ENCODE measurements around the gene SSUH2.

Gene SSUH2

GRCh38 chr3:8635125-8635524, 9.5 kb downstream of the SSUH2 start:
- Histone ChIP-seq H3K4me3 (ENCODE audit: low read depth in 1 of 2, low read length in 2 of 2) (no peak overlapping the region), H3K4me1 (ENCODE audit: insufficient read depth, low read length) (no peaks in the 10 kb centered on the region), H3K9me3 (ENCODE audit: low read length) (peaks cover 5% of the 10 kb centered on the region), H3K27me3 (ENCODE audit: control insufficient read depth in 1 of 2, insufficient read depth in 2 of 2, low read length in 2 of 2) (no peaks in the 10 kb centered on the region), H3K9ac (ENCODE audit: low read length) (no peak overlapping the region), H3K27ac (ENCODE audit: low read depth, low read length) (no peak overlapping the region), H3K36me3 (ENCODE audit: insufficient read depth, low read length) (no peaks in the 10 kb centered on the region)

GRCh38 chr3:8632402-8633237, 12.0 kb downstream of the SSUH2 start:
- H3K27ac ChIP-seq (ENCODE audit: low read depth, low read length), result no peak overlapping the region
- no peaks in the 10 kb centered on the region for H3K27me3 ChIP-seq (ENCODE audit: control insufficient read depth in 1 of 2, insufficient read depth in 2 of 2, low read length in 2 of 2)
- peaks cover 5% of the 10 kb centered on the region for H3K9me3 ChIP-seq (ENCODE audit: low read length)
- no peaks in the 10 kb centered on the region for H3K36me3 ChIP-seq (ENCODE audit: insufficient read depth, low read length)
- no peak overlapping the region for H3K4me3 ChIP-seq (ENCODE audit: low read depth in 1 of 2, low read length in 2 of 2)
- H3K4me1 ChIP-seq (ENCODE audit: insufficient read depth, low read length), result no peaks in the 10 kb centered on the region
- no peak overlapping the region for H3K9ac ChIP-seq (ENCODE audit: low read length)

GRCh38 chr3:8631661-8632060, 12.9 kb downstream of the SSUH2 start:
- H3K27ac ChIP-seq (ENCODE audit: low read depth, low read length), result no peak overlapping the region
- H3K4me3 ChIP-seq (ENCODE audit: low read depth in 1 of 2, low read length in 2 of 2), result no peak overlapping the region
- H3K27me3 ChIP-seq (ENCODE audit: control insufficient read depth in 1 of 2, insufficient read depth in 2 of 2, low read length in 2 of 2), result no peaks in the 10 kb centered on the region
- no peaks in the 10 kb centered on the region for H3K36me3 ChIP-seq (ENCODE audit: insufficient read depth, low read length)
- no peaks in the 10 kb centered on the region for H3K4me1 ChIP-seq (ENCODE audit: insufficient read depth, low read length)
- peaks cover 5% of the 10 kb centered on the region for H3K9me3 ChIP-seq (ENCODE audit: low read length)
- H3K9ac ChIP-seq (ENCODE audit: low read length), result no peak overlapping the region

GRCh38 chr3:8629151-8630021, 15.2 kb downstream of the SSUH2 start:
- H3K4me1 ChIP-seq (ENCODE audit: insufficient read depth, low read length), result no peaks in the 10 kb centered on the region
- no peaks in the 10 kb centered on the region for H3K9me3 ChIP-seq (ENCODE audit: low read length)
- H3K9ac ChIP-seq (ENCODE audit: low read length), result no peak overlapping the region
- H3K4me3 ChIP-seq (ENCODE audit: low read depth in 1 of 2, low read length in 2 of 2), result no peak overlapping the region
- no peaks in the 10 kb centered on the region for H3K27me3 ChIP-seq (ENCODE audit: control insufficient read depth in 1 of 2, insufficient read depth in 2 of 2, low read length in 2 of 2)
- no peak overlapping the region for H3K27ac ChIP-seq (ENCODE audit: low read depth, low read length)
- H3K36me3 ChIP-seq (ENCODE audit: insufficient read depth, low read length), result no peaks in the 10 kb centered on the region

GRCh38 chr3:8627949-8628348, 16.6 kb downstream of the SSUH2 start:
- Histone ChIP-seq H3K4me3 (ENCODE audit: low read depth in 1 of 2, low read length in 2 of 2) (no peak overlapping the region), H3K9ac (ENCODE audit: low read length) (no peak overlapping the region), H3K4me1 (ENCODE audit: insufficient read depth, low read length) (no peaks in the 10 kb centered on the region), H3K27me3 (ENCODE audit: control insufficient read depth in 1 of 2, insufficient read depth in 2 of 2, low read length in 2 of 2) (peaks cover 0 to 7% of the 10 kb centered on the region in 2 donors), H3K9me3 (ENCODE audit: low read length) (no peaks in the 10 kb centered on the region), H3K36me3 (ENCODE audit: insufficient read depth, low read length) (no peaks in the 10 kb centered on the region), H3K27ac (ENCODE audit: low read depth, low read length) (no peak overlapping the region)

- no peak overlapping the region for H3K4me3 ChIP-seq (ENCODE audit: low read depth in 1 of 2, low read length in 2 of 2)
- H3K27me3 ChIP-seq (ENCODE audit: control insufficient read depth in 1 of 2, insufficient read depth in 2 of 2, low read length in 2 of 2), result peaks cover 0 to 9% of the 10 kb centered on the region in 2 donors
- H3K4me1 ChIP-seq (ENCODE audit: insufficient read depth, low read length), result no peaks in the 10 kb centered on the region
- H3K9me3 ChIP-seq (ENCODE audit: low read length), result no peaks in the 10 kb centered on the region
- H3K36me3 ChIP-seq (ENCODE audit: insufficient read depth, low read length), result no peaks in the 10 kb centered on the region
- H3K9ac ChIP-seq (ENCODE audit: low read length), result no peak overlapping the region
- H3K27ac ChIP-seq (ENCODE audit: low read depth, low read length), result no peak overlapping the region
Observed at GRCh38 chr3:8627201-8627940, 17.2 kb downstream of the SSUH2 start.

- no peaks in the 10 kb centered on the region for H3K9me3 ChIP-seq (ENCODE audit: low read length)
- no peaks in the 10 kb centered on the region for H3K4me1 ChIP-seq (ENCODE audit: insufficient read depth, low read length)
- no peak overlapping the region for H3K4me3 ChIP-seq (ENCODE audit: low read depth in 1 of 2, low read length in 2 of 2)
- H3K27ac ChIP-seq (ENCODE audit: low read depth, low read length), result no peak overlapping the region
- H3K36me3 ChIP-seq (ENCODE audit: insufficient read depth, low read length), result no peaks in the 10 kb centered on the region
- H3K27me3 ChIP-seq (ENCODE audit: control insufficient read depth in 1 of 2, insufficient read depth in 2 of 2, low read length in 2 of 2), result peaks cover 0 to 9% of the 10 kb centered on the region in 2 donors
- no peak overlapping the region for H3K9ac ChIP-seq (ENCODE audit: low read length)
Observed at GRCh38 chr3:8625991-8626390, 18.6 kb downstream of the SSUH2 start.

- peaks cover 0 to 9% of the 10 kb centered on the region in 2 donors for H3K27me3 ChIP-seq (ENCODE audit: control insufficient read depth in 1 of 2, insufficient read depth in 2 of 2, low read length in 2 of 2)
- H3K9ac ChIP-seq (ENCODE audit: low read length), result no peak overlapping the region
- no peaks in the 10 kb centered on the region for H3K9me3 ChIP-seq (ENCODE audit: low read length)
- no peaks in the 10 kb centered on the region for H3K4me1 ChIP-seq (ENCODE audit: insufficient read depth, low read length)
- no peaks in the 10 kb centered on the region for H3K36me3 ChIP-seq (ENCODE audit: insufficient read depth, low read length)
- H3K4me3 ChIP-seq (ENCODE audit: low read depth in 1 of 2, low read length in 2 of 2), result no peak overlapping the region
- H3K27ac ChIP-seq (ENCODE audit: low read depth, low read length), result no peak overlapping the region
Observed at GRCh38 chr3:8624612-8625011, 20.0 kb downstream of the SSUH2 start.

- no peaks in the 10 kb centered on the region for H3K36me3 ChIP-seq (ENCODE audit: insufficient read depth, low read length)
- H3K27ac ChIP-seq (ENCODE audit: low read depth, low read length), result no peak overlapping the region
- peaks cover 0 to 9% of the 10 kb centered on the region in 2 donors for H3K27me3 ChIP-seq (ENCODE audit: control insufficient read depth in 1 of 2, insufficient read depth in 2 of 2, low read length in 2 of 2)
- H3K9me3 ChIP-seq (ENCODE audit: low read length), result no peaks in the 10 kb centered on the region
- H3K4me3 ChIP-seq (ENCODE audit: low read depth in 1 of 2, low read length in 2 of 2), result no peak overlapping the region
- no peak overlapping the region for H3K9ac ChIP-seq (ENCODE audit: low read length)
- H3K4me1 ChIP-seq (ENCODE audit: insufficient read depth, low read length), result no peaks in the 10 kb centered on the region
Observed at GRCh38 chr3:8623741-8624140, 20.9 kb downstream of the SSUH2 start.

- H3K27ac ChIP-seq (ENCODE audit: low read depth, low read length), result no peak overlapping the region
- H3K9me3 ChIP-seq (ENCODE audit: low read length), result no peaks in the 10 kb centered on the region
- H3K4me1 ChIP-seq (ENCODE audit: insufficient read depth, low read length), result no peaks in the 10 kb centered on the region
- H3K4me3 ChIP-seq (ENCODE audit: low read depth in 1 of 2, low read length in 2 of 2), result no peak overlapping the region
- no peaks in the 10 kb centered on the region for H3K36me3 ChIP-seq (ENCODE audit: insufficient read depth, low read length)
- no peak overlapping the region for H3K9ac ChIP-seq (ENCODE audit: low read length)
- peaks cover 0 to 9% of the 10 kb centered on the region in 2 donors for H3K27me3 ChIP-seq (ENCODE audit: control insufficient read depth in 1 of 2, insufficient read depth in 2 of 2, low read length in 2 of 2)
Observed at GRCh38 chr3:8622873-8623691, 21.5 kb downstream of the SSUH2 start.

Measured in muscle layer of colon (tissue), 2 donors.